GM18519 (cell line): ENCODE data around the gene NBEAL2.
"Not testable (repeated sequence)": the region's sequence is repeated elsewhere in the genome, so short reads cannot be mapped to it uniquely, and the experiment has no call there.

Experiments
- ATAC-seq: cut with Tn5 transposase; IDR thresholded peaks from one replicate; pipeline ENCODE4 v1.9.1; 2021; ENCODE audit warnings: mild to moderate bottlenecking, moderate library complexity; ENCODE audit not compliant: unreplicated experiment, low FRiP score

NBEAL2 gene

DNA sequence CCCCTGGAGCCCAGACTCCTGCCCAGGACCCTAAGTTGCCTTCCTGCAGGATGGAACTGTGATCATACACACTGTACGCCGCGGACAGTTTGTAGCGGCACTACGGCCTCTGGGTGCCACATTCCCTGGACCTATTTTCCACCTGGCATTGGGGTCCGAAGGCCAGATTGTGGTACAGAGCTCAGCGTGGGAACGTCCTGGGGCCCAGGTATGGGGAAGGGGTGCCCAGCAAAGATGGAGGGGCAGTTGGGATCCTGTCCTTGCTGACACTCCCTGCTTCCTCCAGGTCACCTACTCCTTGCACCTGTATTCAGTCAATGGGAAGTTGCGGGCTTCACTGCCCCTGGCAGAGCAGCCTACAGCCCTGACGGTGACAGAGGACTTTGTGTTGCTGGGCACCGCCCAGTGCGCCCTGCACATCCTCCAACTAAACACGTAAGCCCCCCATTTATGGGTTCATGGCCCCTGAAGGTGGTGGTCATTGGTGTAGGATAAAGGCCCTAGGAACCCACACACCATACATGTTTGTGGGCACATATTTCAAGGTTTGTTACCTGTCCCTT is 28.8 kb downstream of the NBEAL2 start:
- no peak for ATAC-seq

DNA sequence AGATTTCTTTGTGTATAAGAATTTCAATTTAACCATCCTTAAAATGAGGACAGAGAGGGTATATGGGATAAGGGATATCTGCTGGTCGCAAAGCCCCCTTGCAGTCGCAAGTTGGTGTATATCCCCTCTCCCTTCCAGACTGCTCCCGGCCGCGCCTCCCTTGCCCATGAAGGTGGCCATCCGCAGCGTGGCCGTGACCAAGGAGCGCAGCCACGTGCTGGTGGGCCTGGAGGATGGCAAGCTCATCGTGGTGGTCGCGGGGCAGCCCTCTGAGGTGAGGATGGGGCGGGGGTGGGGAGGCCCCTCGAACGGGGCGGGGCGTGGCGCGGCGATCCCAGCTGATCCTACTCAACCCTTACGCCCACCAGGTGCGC is 29.4 kb downstream of the NBEAL2 start:
- no peak for ATAC-seq

DNA sequence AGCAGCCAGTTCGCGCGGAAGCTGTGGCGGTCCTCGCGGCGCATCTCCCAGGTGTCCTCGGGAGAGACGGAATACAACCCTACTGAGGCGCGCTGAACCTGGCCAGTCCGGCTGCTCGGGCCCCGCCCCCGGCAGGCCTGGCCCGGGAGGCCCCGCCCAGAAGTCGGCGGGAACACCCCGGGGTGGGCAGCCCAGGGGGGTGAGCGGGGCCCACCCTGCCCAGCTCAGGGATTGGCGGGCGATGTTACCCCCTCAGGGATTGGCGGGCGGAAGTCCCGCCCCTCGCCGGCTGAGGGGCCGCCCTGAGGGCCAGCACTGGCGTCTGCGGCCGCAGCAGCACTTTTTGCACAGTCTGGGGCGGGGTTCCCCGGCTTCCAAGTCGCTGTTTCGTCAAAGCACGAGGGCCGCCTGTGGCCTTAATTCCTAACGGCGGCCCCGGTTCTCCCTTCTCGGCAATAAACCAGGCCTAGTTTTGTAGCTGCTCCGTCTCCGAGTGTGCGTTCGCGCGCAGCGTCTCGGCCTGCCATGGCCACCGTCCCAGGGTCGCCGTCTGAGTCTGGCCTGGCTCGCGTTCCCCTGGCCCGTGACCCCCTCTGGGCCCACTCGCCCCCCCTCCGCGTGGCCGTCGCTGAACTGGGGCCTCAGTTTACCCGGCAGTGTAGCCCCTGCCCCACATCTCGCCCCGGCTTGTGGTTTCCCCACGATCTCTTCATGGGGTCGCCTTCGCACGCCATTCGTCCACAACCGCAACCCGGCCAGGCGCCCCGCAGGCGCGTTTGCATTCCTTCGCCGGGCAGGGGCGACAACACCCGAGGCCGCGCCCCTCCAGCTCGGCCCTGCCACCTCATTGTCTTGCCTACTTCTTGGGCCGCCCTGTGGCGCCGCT is 30.0 kb downstream of the NBEAL2 start:
- ATAC-seq = peak; percentile 79

DNA sequence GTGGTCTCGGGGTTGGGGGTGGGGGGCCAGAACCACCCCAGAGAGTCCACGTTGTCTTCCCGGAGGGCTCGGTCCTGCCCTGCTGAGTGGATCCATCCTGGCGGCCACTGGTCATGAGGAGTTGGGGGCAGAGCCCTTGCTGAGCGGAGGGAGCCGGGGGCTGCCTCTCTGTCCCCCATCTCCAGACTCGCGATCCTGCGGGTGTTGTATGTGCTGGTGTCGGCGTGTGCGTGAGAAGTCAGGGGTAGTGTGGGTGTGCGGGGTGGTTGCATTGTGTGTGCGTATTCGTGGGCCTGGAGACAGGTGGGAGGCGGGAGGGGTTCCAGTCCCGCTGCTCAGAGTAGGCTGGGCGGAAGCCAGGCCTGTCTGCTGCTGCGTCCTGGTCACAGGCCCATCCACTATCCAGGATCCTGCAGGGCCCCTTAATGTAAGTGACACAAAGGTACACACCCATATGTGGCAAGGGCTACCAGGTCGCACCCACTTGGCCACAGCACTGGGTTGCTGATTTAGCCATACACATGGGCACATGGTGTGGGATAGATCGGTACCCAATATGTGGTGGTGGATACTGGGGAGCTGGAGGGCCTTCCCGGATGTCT is 30.7 kb downstream of the NBEAL2 start:
- no peak for ATAC-seq

DNA sequence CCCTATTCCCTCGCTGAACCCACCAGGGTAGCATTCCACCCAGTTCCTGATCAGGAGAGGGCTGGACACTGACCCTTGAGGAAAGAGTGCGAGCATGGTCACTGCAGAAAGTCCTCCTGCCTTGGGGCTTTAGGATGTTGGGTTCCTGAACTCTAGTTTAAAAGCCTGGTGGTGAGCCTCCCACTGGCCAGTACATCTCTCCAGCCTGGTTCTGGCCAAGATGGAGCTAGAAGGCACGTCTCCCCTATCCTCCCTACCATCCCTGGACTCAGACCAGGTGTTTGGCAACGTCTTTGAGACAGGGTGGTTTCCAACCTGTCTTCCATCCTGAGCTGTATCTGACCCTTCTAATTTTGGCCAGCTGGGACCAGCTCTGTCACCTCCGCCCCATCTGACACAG is 31.4 kb downstream of the NBEAL2 start:
- no peak for ATAC-seq

DNA sequence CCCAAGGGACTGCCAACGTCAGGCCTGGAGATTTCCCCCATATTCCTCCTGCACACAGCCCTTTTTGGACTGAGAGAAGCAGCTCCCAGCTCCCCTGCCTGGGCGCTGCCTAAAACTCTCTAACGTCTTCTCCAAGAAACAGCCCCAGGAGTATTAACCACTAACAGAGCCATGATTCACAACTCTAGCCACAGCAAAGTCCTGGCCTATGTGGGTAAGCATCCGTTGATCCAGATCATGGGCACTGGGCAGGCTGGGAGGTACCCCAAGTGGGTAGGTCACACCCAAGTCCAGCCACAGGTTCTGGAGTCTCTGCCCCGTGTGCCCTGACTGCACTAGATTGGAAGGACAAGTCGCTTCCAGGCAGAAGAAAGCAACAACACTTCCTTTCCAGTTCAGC is 31.9 kb downstream of the NBEAL2 start:
- ATAC-seq = no peak

DNA sequence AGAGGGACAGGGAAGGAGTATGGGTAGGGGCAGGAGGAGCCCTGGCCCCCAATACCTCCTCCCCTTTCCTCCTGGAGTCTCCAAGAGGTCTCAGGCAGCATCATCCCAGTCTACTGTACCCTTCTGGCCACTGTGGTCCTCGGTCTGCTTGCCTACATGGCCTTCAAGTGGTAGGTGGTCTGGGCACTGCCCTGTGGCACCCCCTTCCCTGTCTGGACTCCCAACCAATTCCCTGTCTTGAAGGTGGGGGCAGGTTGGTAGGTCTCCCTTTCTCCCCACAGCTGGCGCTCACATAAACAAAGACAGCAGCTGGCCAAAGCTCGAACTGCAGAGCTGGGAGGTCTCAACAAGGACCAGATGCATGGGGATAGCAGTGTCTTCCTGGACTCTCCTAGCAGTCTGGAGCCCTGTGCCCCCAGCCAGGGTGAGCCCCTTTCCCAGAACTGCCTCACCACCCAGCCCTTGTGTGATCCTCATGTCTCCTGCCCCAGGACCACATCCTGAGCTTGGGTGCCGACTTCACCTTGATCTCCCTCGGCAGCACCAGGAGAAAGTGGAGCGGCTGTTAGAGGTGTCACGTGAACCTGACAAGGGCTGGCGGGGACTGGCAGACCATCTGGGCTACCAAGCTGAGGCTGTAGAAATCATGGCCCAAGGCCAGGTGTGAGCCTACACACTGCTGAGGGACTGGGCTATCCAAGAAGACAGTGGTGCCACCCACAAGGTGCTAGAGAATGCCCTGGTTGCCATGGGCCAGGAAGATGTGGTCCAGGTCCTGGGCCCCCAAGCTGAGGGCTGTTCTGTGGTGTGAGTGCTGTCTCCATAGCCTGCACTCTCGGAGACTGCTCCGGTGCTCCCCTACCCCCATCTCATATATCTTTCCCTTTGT is 33.1 kb downstream of the NBEAL2 start:
- no peak for ATAC-seq

DNA sequence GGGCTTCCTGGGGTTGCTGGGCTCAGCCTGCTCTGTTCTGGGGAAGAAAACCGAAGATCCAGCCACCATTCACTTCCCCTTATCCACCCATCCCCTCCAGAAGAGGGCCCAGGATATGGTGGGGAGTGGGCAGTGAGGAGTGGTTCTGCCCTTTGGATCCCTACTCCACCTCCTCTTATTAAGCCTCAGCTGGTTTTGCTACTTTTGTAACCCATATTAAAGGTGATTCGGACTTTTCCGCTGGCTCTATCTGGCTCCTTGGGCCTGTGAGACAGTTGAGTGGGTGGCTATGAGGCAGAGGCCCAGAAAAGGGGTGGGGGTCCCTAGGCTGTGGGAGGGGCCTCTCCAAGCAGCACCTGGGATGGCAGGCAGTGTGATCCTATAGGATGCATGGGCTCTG is 33.8 kb downstream of the NBEAL2 start:
- no peak for ATAC-seq

GRCh38 chr3:47014036-47014435 is 34.6 kb downstream of the NBEAL2 start:
- ATAC-seq = no peak

- ATAC-seq = no peak
These were observed 35.7 kb downstream of the NBEAL2 start for GRCh38 chr3:47015151-47015550.

GRCh38 chr3:47016086-47016933 is 36.8 kb downstream of the NBEAL2 start:
- no peak for ATAC-seq

- ATAC-seq = no peak
These were observed 37.5 kb downstream of the NBEAL2 start for GRCh38 chr3:47016934-47017435.

- no peak for ATAC-seq
These were observed 38.2 kb downstream of the NBEAL2 start for GRCh38 chr3:47017504-47018268.

DNA sequence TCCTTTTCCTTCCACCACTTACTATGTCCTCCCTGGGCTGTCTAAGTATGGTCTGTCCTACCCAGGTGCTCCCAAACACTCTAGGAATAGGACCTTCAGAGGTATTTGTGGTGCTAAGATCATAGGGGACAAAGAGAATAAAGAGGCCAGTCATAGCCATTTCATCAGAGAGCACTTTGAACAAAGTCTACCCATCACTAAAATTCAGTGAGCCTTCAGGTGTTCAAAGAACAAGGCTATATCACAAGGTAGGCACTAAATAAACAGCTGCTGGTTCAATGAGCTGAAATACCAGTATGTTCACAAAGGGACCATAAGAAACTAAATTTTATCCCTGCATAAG is 38.8 kb downstream of the NBEAL2 start:
- no peak for ATAC-seq

- no peak for ATAC-seq
These were observed 39.7 kb downstream of the NBEAL2 start for GRCh38 chr3:47019201-47019600.

DNA sequence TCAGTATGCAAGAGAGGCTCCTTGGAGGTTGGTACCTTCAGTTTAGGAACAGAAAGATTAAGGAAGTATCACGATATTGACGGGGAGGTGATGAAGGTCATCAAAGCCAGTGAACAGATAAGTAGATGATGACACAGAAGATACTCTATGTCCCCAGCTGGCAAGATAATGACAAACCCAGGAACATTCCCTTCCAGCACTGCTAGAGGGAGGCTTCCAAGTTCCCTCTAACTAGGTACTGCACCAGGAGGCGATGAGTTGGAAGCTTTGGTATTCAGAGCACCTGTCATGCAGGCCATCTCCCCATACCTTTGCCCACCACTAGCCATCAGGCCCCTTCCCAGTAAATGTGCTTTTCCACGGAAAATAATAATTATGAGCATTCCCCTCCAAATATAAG is 40.8 kb downstream of the NBEAL2 start:
- no peak for ATAC-seq

DNA sequence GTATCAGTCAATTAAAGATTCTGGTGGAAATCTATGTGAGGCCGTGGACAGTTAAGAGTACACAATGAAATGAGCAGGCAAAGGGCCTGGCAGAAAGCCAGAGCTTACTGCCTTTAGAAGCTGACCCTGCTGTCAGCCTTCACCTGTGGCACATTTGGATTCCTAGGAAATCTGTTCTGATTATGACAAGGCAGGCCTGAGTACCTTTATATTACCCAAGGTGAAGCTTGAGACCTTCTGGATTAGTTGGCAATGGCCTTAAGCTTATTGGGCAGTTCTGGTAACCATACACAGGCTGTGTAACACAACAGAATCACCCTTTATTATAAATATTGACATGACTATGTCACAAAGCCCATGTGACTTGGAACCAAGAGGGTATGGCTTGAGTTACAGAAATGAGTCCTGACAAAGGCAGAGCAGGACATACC is 43.2 kb downstream of the NBEAL2 start:
- ATAC-seq = no peak

DNA sequence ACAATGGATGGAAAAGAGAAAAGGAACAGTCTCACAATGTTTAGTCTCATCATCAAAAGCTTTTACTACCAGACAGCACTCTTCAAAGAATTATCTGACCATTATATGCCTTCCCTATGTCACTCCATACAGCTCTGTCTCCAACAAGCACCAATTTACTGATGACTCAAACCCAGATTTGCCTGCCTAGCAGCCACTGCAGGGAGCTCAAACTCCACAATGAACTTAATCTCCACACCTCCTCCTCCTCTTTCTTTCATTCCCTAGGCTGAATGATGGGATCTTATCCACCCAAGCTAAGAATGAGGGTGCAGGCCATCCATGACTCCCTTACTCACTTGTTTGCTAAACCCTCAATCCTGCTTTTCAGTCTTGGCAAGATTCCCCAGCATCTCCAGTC is 45.5 kb downstream of the NBEAL2 start:
- no peak for ATAC-seq

- ATAC-seq = not testable (repeated sequence)
These were observed 47.0 kb downstream of the NBEAL2 start for GRCh38 chr3:47026432-47026831.
